Mesenchymal stem cell (in vitro differentiated cells and primary cell): ENCODE measurements around the gene TRMT10C.
"Not testable (repeated sequence)": the region's sequence is repeated elsewhere in the genome, so short reads cannot be mapped to it uniquely, and the experiment has no call there.

ENCODE experiments used
- DNase-seq: peaks from one replicate; pipeline ENCODE4 v3.0.0-alpha.2; 2013
- H2AFZ ChIP-seq: one replicate; pipeline ENCODE4 v1.6.1; 2013; ENCODE audit warnings: low read depth, mild to moderate bottlenecking, control low read depth, inconsistent platforms, low read length, moderate library complexity
- H2AK5ac ChIP-seq: 2 replicates; pipeline ENCODE4 v1.6.1; 2013; ENCODE audit warnings: low read length, moderate library complexity, mild to moderate bottlenecking, inconsistent platforms; ENCODE audit not compliant: severe bottlenecking
- H2BK120ac ChIP-seq: one replicate; pipeline ENCODE4 v1.6.1; 2013; ENCODE audit warnings: low read depth, mild to moderate bottlenecking, inconsistent platforms, low read length, moderate library complexity
- H2BK12ac ChIP-seq, 2 experiments: one replicate each; pipeline ENCODE4 v1.6.1; 2013; ENCODE audit warnings: inconsistent platforms in 2 of 2, low read length in 2 of 2, mild to moderate bottlenecking in 2 of 2, moderate library complexity in 2 of 2, control low read depth in 1 of 2
- H2BK15ac ChIP-seq: one replicate; pipeline ENCODE4 v1.6.1; 2013; ENCODE audit warnings: mild to moderate bottlenecking, low read depth, inconsistent platforms; ENCODE audit not compliant: poor library complexity, severe bottlenecking
- H2BK5ac ChIP-seq: 2 replicates; pipeline ENCODE4 v1.6.1; 2013; ENCODE audit warnings: low read depth, mild to moderate bottlenecking, low read length, control low read depth, inconsistent platforms; ENCODE audit not compliant: poor library complexity, severe bottlenecking
- H3K14ac ChIP-seq, 2 experiments: one replicate each; pipeline ENCODE4 v1.6.1; 2013; ENCODE audit warnings: inconsistent platforms in 2 of 2, low read length in 2 of 2, control low read depth in 1 of 2, mild to moderate bottlenecking in 1 of 2, moderate library complexity in 1 of 2
- H3K18ac ChIP-seq, 2 experiments: one replicate each; pipeline ENCODE4 v1.6.1; 2013; ENCODE audit warnings: inconsistent platforms in 2 of 2, low read length in 2 of 2, control low read depth in 1 of 2, low read depth in 1 of 2, mild to moderate bottlenecking in 1 of 2
- H3K23ac ChIP-seq, 2 experiments: one replicate each; pipeline ENCODE4 v1.6.1; 2013; ENCODE audit warnings: inconsistent platforms in 2 of 2, low read length in 2 of 2, mild to moderate bottlenecking in 2 of 2, moderate library complexity in 2 of 2, control low read depth in 1 of 2
- H3K27ac ChIP-seq: 2 replicates; pipeline ENCODE4 v1.5.1; 2013; ENCODE audit warnings: mild to moderate bottlenecking, moderate library complexity, low read length, control low read depth, inconsistent platforms; ENCODE audit not compliant: poor library complexity, severe bottlenecking
- H3K27me3 ChIP-seq, 2 experiments: 2 replicates each; pipeline versions ENCODE4 v1.6.1 to v1.7.0; 2013; ENCODE audit warnings: low read length in 2 of 2, mild to moderate bottlenecking in 2 of 2, moderate library complexity in 2 of 2, control low read depth in 1 of 2, inconsistent platforms in 1 of 2; ENCODE audit not compliant: control insufficient read depth in 1 of 2, insufficient read depth in 1 of 2
- H3K36me3 ChIP-seq, 2 experiments: 2 replicates each; pipeline versions ENCODE4 v1.6.1 to v1.7.0; 2013; ENCODE audit warnings: low read length in 2 of 2, control low read depth in 1 of 2, inconsistent platforms in 1 of 2, low read depth in 1 of 2, mild to moderate bottlenecking in 1 of 2; ENCODE audit not compliant: insufficient read depth in 2 of 2, control insufficient read depth in 1 of 2
- H3K4ac ChIP-seq, 2 experiments: one replicate each; pipeline ENCODE4 v1.6.1; 2013; ENCODE audit warnings: inconsistent platforms in 2 of 2, low read length in 2 of 2, mild to moderate bottlenecking in 2 of 2, moderate library complexity in 2 of 2, control low read depth in 1 of 2, low read depth in 1 of 2
- H3K4me1 ChIP-seq: 2 replicates; pipeline ENCODE4 v1.6.1; 2013; ENCODE audit warnings: low read depth, low read length, control low read depth; ENCODE audit not compliant: control insufficient read depth, insufficient read depth
- H3K4me2 ChIP-seq: 2 replicates; pipeline ENCODE4 v1.6.1; 2013; ENCODE audit warnings: low read length, mild to moderate bottlenecking, inconsistent platforms; ENCODE audit not compliant: poor library complexity, severe bottlenecking
- H3K4me3 ChIP-seq, 2 experiments: 2 replicates each; pipeline versions ENCODE4 v1.5.1 to v1.7.0; 2013; ENCODE audit warnings: low read length in 2 of 2, mild to moderate bottlenecking in 2 of 2, control low read depth in 1 of 2, low read depth in 1 of 2; ENCODE audit not compliant: insufficient read depth in 1 of 2
- H3K79me1 ChIP-seq: replicated peaks from 2 replicates; pipeline ENCODE4 v1.6.1; 2013; ENCODE audit warnings: mild to moderate bottlenecking, control low read depth, low read length, inconsistent platforms; ENCODE audit not compliant: poor library complexity, severe bottlenecking
- H3K9ac ChIP-seq: 2 replicates; pipeline ENCODE4 v1.7.0; 2013; ENCODE audit warnings: mild to moderate bottlenecking, low read length, moderate library complexity
- H3K9me3 ChIP-seq: 2 replicates; pipeline ENCODE4 v1.7.0; 2013; ENCODE audit warnings: mild to moderate bottlenecking, low read length; ENCODE audit not compliant: control insufficient read depth
- H4K8ac ChIP-seq: one replicate; pipeline ENCODE4 v1.6.1; 2013; ENCODE audit warnings: inconsistent platforms, mild to moderate bottlenecking, low read length, moderate library complexity
- H4K91ac ChIP-seq: one replicate; pipeline ENCODE4 v1.6.1; 2013; ENCODE audit warnings: mild to moderate bottlenecking, low read length, inconsistent platforms
- WGBS: methylation state at CpG from one replicate; pipeline ENCODE4 v1.1.7; 2013; ENCODE audit warnings: mixed read lengths; 5-methylcytosine and 5-hydroxymethylcytosine counted together

Gene TRMT10C

DNA sequence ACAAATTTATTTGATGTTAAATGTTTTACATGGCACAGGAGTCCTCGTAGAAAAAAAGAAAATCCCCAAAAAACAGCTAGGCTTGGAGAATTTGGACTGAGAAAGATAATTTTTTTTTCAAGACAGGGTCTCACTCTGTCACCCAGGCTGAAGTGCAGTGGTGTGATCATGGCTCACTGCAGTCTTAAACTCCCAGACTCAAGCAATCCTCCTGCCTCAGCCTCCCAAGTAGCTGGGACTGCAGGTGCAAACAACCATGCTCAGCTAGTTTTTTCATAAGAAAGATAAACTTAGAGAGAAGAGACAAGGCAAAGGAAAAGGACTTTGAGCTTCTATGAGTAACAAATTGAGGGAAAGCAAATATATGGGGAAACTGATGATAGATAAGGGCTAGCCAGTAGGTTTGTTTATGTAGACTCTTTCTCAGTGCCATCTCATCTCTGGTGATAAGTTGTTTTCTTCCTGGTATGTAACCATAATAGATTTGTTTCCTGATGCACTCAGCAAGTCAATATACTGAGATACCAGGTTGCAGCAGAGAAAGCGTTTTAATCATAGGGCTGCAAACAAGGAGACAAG is 13.1 kb upstream of the TRMT10C start:
- Histone ChIP-seq H2BK15ac (no peak overlapping the region), H3K27me3 (peaks cover 0 to 5% of the 10 kb centered on the region in 2 experiments), H3K36me3 (no peaks in the 10 kb centered on the region), H3K27ac (no peak overlapping the region), H3K4me3 (no peak overlapping the region), H3K9ac (no peak overlapping the region), H3K79me1 (no peaks in the 10 kb centered on the region), H2BK5ac (no peak overlapping the region), H2BK12ac (no peak overlapping the region), H3K4me1 (no peaks in the 10 kb centered on the region), H3K14ac (no peak overlapping the region), H4K91ac (no peak overlapping the region), H2BK120ac (no peak overlapping the region), H3K18ac (no peak overlapping the region), H2AFZ (no peak overlapping the region), H2AK5ac (no peak overlapping the region), H3K9me3 (no peaks in the 10 kb centered on the region), H3K4ac (no peak overlapping the region), H3K23ac (no peak overlapping the region), H4K8ac (no peak overlapping the region), H3K4me2 (no peak overlapping the region)
- no peak for DNase-seq
- 100% methylated on average over 1 of the region's 2 CpGs for WGBS

DNA sequence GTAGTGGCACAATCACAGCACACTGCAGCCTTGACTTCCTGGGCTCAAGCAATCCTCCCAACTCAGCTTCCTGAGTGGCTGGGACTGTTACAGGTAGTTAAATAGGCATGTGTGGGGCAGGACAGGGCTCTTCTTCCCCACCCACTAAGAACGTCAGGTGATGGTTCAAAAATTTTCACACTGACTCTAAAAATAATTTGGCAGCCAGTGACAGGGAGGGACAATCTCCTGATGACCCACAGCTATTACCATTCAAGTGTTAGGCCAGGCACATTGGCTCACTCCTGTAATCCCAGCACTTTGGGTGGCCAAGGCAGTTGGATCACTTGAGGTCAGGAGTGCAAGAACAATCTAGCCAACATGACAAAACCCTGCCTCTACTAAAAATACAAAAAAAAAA is 12.2 kb upstream of the TRMT10C start:
- Histone ChIP-seq H3K27me3 (peaks cover 0 to 5% of the 10 kb centered on the region in 2 experiments), H3K18ac (no peak overlapping the region), H3K9me3 (no peaks in the 10 kb centered on the region), H3K23ac (no peak overlapping the region), H2BK120ac (no peak overlapping the region), H3K36me3 (no peaks in the 10 kb centered on the region), H2AFZ (no peak overlapping the region), H3K4ac (no peak overlapping the region), H3K9ac (no peak overlapping the region), H3K4me2 (no peak overlapping the region), H3K79me1 (no peaks in the 10 kb centered on the region), H3K4me3 (no peak overlapping the region), H4K8ac (no peak overlapping the region), H3K27ac (no peak overlapping the region), H2BK5ac (no peak overlapping the region), H2BK12ac (no peak overlapping the region), H4K91ac (no peak overlapping the region), H2BK15ac (no peak overlapping the region), H2AK5ac (no peak overlapping the region), H3K14ac (no peak overlapping the region), H3K4me1 (no peaks in the 10 kb centered on the region)
- WGBS = 81% methylated on average over 1 of the region's 1 CpG
- no peak for DNase-seq

DNA sequence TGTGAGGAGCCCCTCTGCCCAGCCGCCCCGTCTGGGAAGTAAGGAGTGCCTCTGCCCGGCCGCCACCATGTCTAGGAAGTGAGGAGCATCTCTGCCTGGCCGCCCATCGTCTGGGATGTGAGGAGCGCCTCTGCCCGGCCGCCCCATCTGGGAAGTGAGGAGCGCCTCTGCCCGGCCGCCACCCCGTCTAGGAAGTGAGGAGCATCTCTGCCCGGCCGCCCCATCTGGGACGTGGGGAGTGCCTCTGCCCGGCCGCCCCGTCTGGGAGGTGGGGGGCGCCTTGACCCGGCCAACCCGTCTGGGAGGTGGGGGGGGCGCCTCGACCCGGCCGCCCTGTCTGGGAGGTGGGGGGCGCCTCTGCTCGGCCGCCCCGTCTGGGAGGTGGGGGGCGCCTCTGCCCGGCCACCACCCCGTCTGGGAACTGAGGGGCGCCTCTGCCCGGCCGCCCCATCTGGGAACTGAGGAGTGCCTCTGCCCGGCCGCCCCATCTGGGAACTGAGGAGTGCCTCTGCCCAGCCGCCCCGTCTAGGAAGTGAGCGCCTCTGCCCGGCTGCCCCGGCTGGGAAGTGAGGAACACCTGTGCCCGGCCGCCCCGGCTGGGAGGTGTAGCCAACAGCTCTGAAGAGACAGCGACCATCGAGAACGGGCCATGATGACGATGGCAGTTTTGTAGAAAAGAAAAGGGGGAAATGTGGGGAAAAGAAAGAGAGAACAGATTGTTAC is 10.1 kb upstream of the TRMT10C start:
- H4K8ac ChIP-seq, H2AK5ac ChIP-seq, H3K23ac ChIP-seq, H2BK5ac ChIP-seq, H3K9ac ChIP-seq, H2BK12ac ChIP-seq, DNase-seq, H4K91ac ChIP-seq, H3K4me1 ChIP-seq, H2AFZ ChIP-seq, H3K4me3 ChIP-seq, H3K79me1 ChIP-seq, H3K27ac ChIP-seq, H3K14ac ChIP-seq, H3K18ac ChIP-seq, H2BK15ac ChIP-seq, H3K4ac ChIP-seq, H3K4me2 ChIP-seq, H3K36me3 ChIP-seq, H2BK120ac ChIP-seq, H3K9me3 ChIP-seq: not testable (repeated sequence)
- H3K27me3 ChIP-seq = peaks cover 6 to 14% of the 10 kb centered on the region in 2 experiments
- 98% methylated on average over 49 of the region's 50 CpGs for WGBS

DNA sequence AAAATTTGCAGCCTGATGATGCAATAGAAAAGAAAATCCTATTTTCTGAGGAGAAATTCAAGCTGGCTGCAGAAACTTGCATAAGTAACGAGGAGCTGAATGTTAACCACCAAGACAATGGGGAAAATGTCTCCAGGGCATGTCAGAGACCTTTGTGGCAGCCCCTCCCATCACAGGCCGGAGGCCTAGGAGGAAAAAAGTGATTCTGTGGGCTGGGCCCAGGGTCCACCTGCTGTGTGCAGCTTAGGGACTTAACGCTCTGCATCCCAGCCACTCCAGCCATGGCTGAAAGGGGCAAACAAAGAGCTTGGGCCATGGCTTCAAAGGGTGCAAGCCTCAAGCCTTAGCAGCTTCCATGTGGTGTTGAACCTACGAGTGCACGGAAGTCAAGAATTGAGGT is 8.3 kb upstream of the TRMT10C start:
- H2BK12ac ChIP-seq, H3K36me3 ChIP-seq, H3K4me3 ChIP-seq, H3K4ac ChIP-seq, H2AFZ ChIP-seq, H2BK15ac ChIP-seq, H3K9me3 ChIP-seq, H2BK120ac ChIP-seq, H3K4me2 ChIP-seq, H2BK5ac ChIP-seq, H3K18ac ChIP-seq, H3K4me1 ChIP-seq, H3K14ac ChIP-seq, H3K27ac ChIP-seq, H4K8ac ChIP-seq, H3K23ac ChIP-seq, DNase-seq, H4K91ac ChIP-seq, H3K79me1 ChIP-seq, H2AK5ac ChIP-seq, H3K9ac ChIP-seq: not testable (repeated sequence)
- peaks cover 9 to 25% of the 10 kb centered on the region in 2 experiments for H3K27me3 ChIP-seq
- 85% methylated on average over 5 of the region's 5 CpGs for WGBS
